ENCODE data around the gene RASA3.
"Not testable (repeated sequence)": the region's sequence is repeated elsewhere in the genome, so short reads cannot be mapped to it uniquely, and the experiment has no call there.

Gene RASA3

DNA sequence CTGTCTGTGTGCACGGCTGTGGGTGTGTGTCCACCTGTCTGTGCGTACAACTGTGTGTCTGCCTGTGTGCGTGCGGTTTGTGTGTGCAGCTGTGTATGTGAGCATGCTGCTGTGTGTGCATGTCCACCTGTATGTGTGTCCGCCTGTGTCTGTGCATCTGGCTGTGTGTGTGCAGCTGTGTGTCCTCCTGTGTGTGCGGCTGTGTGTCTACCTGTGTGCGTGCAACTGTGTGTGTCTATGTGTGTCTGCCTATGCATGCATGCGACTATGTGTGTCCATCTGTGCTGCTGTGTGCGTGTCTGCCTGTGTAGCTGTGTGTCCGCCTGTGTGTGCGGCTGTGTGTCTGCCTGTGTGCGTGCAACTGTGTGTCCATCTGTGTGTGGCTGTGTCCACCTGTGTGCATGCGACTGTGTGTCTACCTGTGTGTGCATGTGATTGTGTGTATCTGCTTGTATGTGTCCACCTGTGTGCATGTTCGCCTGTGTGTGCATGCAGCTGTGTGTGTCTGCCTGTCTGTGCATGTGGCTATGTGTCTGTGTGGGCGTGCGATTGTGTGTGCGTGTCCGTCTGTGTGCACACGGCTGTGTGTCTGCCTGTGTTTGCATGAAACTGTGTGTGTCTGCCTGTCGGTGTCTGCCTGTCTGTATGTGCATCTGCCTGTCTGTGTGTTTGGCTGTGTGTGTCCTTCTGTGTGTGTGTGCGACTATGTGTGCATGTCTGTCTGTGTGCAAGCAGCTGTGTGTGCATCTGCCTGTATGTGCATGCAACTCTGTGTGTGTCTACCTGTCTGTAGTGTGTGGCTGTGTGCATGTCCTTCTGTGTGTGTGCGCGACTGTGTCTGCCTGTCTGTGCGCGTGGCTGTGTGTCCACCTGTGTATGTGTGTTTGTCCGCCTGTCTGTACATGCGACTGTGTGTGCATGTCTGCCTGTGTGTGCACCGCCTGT, 101.5 kb downstream of the RASA3 start:
- peak; percentile 18 for DNase-seq

DNA sequence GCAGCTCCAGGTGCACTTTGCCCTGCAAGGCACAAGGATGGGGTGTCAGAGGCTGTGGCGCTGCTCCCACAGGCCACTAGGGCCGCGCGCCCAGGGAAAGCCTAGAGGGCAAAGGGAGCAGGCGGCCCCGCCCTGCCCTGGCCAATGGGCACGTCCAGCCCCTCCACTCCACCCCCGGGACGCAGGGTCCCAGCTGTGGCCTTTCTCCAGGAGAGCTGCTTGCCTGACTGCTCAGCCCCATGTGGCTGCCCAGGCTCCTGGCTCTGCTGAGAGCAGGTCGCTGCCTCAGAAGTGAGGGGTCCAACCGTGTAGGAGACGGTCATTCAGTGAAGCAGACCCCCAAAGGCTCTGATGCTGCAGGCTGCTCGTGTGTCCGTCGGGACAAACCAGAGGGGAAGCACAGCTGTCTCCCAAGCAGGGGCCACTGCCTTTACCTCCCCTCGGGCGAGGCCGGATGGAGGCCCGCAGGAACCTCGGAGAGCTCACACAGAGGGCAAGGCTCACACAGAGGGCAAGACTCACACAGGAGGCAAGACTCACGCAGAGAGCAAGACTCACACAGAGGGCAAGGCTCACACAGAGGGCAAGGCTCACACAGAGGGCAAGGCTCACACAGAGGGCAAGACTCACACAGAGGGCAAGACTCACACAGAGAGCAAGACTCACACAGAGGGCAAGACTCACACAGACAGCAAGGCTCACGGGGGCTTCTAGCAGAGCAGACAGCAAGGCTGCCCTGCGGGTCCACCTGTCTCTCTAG, 102.4 kb downstream of the RASA3 start:
- DNase-seq, result peak; percentile 47

DNA sequence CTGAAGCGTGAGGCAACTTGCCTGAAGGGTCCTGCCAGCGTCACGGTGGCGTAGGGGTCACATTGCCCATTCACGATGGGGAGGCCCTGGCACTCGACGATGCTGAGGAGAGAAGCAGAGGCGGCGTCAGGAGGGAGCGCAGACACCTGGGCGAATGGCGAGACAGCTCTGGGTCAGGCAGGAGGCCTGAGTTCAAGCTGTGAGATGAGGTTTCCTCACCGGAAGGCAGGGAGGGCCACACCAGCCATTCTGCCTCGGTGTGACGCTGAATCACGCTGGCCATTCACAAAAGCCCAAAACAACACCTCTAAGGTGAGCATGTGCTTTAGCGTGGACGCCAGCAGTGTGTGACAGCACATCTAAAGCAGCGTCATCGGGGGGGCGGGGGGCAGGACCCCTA, 104.6 kb downstream of the RASA3 start:
- no peak for DNase-seq

DNA sequence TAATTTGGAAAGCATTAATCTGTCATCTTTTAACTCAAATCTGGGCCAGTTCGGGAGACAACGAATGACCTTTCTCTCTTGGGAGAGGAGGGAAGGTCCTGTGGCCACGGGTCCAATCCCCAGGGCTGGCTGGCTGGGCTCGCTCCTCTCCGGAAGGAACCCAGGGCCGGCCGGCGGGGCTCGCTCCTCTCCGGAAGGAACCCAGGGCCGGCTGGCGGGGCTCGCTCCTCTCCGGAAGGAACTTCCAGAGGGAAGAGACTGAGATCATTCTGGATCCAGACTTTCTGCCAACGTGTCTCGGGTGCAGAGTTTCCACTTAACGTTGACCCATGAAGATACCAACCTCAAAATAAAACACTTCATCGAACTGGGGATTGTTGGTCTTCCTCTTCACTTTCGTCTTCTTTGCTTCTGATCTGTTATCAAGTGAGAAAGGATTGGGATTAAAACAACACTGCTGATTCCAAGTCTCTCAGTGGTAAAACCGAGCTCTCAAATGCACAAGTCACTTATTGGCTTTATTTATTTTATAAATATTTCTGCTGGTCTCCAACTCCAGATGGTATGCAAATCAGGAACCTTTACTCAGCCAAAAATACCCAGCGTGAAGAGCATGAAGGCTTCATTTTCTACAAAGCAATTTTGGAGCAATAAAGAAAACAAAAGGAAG, 105.2 kb downstream of the RASA3 start:
- peak; percentile 40 for DNase-seq

DNA sequence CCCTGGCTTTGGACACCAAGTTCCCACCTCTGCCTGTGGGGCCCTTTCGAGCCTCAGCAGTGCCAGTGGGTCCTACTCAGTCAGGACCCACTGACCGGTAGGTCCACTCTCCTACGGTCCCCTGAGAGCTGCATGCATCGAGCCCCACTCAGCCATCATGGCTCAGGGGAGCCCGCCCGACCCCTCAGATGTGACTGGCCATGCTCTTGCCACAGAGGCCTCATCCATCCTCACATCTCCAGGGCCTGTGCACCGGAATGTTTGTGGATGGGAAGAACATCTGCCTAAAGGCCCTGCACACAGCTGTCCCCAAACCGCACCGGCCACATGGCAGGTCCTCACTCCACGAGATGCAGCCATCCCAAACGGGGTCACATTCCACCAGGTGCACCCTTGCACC, 105.9 kb downstream of the RASA3 start:
- no peak for DNase-seq

DNA sequence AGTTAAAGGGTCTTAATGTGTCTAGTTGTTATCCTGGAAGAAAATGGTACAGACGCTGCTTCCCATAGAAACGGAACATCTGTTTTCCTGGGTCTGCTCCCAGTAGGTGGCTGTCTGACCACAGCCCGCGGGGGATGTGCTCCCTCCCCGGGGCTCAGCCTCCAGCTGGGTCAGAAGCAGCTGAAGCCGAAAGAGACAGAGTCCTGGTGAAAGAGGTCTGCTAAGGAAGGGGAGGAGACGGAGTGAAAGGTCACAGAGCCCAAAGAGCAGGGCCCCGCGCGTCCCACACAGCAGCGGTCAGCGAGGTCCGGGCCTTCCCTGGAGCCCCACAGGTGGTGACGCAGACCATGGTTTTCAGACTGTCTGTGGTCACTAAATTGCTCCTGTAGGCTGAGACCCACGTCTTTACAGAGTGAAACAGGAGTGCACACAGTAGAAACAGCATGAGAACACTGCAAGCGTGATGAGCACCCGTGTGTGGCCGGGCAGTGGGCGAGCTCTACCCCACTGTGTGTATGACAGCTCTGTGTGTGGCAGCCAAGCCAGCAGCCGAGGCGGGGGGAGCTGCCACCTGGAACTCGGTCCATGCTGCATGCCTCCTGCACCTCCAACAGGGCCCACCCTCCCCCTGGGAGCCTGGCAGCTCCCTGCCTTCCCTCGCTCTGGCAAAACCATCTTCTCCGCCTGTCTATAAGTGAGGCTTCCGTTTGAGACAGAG, 106.5 kb downstream of the RASA3 start:
- DNase-seq, result peak; percentile 60

DNA sequence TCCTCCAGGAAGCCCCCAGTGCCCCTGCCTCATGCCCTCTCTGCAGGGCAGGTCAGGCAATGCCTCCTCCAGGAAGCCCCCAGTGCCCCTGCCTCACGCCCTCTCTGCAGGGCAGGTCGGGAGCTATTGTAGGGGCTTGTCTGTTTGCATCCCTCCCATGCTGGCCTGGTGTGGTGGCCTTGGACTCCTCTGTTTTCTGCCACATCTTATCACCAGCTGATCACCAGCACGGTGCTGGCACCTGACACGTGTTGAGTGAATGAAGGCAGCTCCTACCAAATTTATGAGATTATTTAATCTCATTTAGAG, 107.1 kb downstream of the RASA3 start:
- DNase-seq, result no peak

DNA sequence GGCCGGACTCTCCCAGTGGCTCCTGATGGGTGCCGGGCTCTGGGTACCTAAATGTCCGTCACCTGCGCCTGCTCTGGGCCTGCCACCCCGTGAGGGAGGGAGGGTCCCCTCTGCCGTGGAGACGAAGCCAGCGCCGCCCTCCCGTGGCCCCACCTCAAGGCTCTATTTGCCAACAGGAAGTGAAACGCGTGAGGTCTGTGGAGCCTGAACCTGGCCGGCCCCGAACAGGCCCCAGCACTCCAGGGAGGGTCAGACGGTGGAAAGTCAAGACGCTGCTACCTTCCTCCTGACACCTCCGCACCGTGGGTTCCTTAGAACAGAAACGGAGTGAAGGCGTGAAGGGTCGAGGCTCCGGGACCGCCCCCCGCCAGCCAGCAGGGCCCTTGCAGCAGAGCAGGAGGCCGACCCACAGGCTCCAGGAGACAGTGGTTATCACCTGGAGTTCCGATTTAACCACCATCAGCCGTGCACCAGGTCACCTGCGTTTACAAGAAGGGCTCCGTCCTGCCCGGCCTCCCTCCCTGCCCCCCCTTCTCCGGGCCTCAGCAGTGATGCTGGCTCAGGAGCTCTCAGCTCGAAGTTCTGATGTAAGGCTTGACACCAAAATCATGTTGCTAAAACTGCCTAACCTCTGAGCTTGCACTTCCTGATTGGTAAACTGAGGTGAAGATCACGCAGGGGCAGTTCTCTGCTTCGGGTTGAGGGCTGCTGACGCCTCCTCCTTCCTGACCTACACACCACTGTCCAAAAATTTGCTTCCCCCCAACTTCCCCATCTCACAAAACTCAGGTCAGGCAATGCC, 107.6 kb downstream of the RASA3 start:
- no peak for DNase-seq

DNA sequence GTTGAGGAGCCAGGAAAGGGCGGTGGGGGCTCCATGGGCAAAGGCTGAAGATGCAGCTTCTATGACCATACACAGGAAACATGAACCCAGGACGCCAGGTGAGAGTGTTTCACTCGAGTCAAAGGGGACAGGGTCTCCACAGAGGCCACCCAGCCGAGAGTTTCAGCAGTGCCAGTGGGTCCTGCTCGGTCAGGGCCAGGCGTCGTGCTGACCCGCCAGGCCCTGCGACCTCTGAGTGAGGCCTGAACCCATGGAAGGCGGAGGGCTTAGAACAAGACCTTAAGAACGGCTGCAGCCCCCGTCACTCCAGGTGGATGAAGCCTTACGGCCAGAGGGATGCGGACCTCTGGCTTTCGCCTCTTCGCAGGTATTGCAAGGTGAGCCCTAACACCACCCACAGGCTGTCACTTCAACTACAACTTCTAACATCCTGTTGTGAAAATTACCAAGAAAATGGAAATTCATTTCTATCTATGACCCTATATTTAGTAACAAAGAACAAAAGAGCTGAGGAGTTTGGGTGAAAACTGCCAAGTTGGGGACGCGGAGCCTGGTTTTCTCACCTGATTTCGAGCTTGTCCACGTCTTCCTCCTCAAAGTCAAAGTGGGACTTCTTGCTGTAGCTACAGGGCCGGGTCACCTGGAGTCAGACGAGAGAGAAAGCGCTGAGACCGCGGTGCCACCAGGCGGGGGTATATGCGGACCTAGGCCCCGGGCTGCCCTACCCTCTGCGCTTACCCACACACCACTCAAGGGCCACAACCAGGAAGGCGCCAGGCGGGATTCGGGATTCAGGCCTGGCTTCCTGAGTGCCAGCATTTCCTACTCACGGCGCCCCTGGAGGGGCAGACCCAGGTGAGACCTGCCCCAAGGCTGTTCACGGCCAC, 108.5 kb downstream of the RASA3 start:
- no peak for DNase-seq

DNA sequence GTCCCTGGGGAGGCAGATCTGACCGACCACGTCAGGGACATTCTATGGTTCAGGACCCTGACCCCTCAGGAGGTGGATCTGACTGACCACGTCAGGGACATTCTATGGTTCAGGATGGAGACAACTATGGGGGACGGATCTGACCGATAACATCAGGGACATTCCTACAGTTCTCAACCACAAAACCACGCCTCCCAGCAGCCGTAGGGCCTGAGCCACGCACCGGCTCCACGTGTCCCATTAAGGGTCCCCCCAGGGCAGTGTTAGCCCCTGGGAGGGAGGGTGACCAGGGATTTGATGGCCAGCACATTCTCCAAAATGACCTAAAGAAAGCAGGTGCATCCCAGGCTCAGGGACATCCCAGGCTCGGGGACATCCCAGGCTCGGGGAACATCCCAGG, 109.5 kb downstream of the RASA3 start:
- DNase-seq, result no peak

DNA sequence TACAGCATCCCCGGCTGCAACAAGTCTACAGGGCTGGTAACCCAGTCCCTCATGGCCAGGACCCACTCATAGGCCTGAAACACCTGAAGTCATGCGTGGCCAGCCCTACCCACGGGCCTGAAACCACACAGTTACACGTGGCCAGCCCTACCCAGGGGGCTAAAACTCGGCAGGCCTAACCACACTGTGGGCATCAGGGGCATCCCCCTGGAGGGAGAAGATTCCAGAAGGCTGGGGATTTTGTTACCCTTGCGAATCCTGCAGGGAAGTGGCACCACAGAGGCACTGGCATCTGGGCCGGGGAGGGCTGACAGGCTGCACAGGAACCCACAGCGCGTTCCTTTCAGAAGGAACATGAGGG, 110.1 kb downstream of the RASA3 start:
- DNase-seq, result no peak

DNA sequence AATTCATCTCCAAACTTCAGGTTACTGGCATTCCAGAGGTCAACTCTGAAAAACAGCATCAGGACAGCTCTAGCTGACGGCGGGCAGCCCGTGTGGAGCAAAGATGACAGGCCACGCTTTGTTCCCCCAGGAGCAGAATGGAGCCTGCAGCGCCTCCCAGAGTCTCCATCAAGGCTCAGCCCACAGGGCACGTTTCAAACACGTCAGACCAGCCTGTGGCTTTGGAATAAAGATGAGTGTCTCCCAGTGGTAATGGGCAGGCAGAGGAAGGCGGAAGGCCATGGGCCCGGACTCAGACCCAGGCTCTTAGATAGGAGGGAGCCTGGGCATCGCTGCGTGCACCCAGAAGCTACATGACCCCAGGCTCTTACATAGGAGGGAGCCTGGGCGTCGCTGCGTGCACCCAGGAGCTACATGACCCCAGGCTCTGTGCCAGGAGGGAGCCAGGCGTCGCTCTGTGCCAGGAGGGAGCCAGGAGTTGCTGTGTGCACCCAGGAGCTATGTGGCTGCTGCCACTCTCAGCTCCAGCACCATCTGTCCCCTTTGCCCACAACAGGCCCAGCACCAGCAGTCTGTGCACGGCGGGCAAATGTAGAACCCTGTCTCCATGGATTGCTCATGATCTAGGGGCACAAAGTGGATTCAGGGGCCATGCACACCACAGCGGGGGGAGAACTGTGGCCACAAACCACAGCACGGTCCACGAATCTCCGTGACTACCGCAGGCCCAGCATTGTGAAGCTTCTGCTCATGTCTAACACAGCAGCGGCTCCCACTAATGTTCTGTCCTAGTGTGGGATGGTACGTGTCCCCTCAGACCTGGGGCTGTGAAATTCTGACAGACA, 110.7 kb downstream of the RASA3 start:
- DNase-seq, result no peak

DNA sequence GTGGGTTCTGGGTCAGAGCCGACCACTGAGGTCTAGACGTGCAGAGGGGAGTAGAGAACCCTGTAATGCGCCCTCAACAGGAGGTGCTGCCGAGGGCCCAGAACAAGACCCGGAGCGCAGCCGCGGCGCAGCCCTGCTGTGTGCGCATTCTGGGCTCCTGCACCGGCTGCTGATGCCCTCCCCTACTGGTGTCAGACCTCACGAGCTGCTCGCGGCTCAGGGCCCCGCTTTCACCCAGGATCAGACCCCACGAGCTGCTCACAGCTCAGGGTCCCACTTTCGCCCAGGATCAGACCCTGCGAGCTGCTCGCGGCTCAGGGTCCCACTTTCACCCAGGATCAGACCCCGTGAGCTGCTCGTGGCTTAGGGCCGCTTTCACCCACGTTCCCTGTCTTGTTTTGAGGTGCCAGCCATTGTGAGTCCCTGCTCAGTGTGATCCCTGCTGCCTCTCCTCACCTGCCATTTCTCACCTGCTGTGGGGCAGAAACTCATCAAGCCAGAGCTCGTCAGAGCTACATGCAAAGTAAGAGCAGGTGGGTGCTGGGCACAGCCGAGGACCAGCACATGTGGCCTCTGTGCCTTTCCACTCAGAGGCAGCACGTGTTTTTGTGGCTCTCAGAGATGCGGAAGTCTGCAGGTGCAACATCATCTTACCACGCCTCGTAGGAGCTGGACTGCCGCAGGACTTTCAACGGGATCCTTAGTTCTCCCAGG, 111.5 kb downstream of the RASA3 start:
- no peak for DNase-seq

DNA sequence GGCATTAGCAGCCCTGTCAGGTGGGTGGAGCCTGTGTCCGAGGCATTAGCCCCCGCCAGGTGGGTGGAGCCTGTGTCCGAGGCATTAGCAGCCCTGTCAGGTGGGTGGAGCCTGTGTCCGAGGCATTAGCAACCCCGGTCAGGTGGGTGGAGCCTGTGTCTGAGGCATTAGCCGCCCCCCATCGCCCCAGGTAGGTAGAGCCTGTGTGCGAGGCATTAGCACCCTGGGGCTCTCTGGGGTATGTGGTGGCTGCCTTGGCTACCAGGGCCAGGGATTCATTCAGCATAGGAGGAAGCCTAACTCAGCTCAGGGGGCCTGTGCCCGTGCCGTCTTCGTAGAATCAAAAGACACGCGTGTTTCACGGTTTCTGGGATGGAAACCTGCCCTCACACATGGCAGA, 112.3 kb downstream of the RASA3 start:
- DNase-seq, result not testable (repeated sequence)

DNA sequence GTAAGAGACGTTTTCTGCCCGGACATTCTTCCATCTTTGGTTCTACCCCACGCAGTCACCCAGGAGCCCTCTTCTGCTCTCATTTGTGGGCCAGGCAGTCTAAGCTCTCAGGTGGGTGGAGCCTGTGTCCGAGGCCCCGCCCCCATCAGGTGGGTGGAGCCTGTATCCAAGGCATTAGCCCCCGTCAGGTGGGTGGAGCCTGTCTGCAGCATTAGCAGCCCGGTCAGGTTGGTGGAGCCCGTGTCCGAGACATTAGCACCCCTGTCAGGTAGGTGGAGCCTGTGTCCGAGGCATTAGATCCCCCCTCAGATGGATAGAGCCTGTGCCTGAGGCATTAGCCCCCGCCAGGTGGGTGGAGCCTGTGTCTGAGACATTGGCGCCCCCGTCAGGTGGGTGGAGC, 113.1 kb downstream of the RASA3 start:
- no peak for DNase-seq

DNA sequence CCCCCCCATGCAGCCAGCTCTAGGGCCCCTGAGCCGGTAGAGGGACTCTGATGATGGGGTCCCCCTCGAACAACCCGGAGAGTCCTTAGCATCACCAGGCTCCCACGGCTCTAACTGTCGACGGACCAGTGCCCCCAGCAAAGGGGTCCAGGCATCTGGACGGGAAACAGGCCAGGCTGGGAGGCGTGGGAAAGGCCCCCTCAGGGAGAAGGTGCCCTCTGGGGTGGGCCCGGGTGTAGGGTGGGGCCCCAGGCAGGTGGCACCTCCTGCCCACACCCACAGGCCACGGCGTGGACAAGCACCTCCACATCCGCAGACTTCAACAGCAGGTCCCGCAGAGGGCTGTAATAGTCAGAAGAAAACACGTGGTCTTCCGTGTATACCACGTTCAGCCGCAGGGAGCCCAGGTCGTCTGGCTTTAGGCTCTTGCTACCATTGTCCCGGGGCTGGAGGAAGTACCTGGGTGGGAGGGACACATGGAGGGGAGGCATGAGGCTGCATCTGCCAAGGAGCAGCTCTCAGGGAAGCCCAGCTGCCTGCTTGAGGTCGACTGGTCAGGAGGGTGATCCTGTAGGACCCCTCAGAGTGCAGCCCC, 113.9 kb downstream of the RASA3 start:
- DNase-seq, result no peak

DNA sequence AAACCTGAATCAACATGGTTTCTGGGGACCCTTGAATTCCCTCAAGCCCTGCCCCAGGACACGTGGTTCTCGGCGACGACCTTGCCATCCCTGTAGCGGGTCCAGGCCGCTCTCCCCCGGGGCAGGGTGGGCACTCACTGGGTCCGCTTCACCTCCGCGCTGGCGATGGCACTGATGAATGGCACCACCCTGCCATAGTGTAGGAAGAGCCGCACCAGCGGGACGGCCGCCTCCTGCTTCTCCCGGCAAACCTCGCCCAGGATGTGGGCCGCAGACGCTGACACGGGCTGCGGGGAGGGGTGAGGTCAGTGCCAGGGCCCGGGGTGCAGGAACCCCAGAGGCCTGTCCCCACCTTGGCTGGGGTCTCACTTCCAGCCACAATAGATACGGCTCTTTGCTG, 114.5 kb downstream of the RASA3 start:
- DNase-seq, result no peak

DNA sequence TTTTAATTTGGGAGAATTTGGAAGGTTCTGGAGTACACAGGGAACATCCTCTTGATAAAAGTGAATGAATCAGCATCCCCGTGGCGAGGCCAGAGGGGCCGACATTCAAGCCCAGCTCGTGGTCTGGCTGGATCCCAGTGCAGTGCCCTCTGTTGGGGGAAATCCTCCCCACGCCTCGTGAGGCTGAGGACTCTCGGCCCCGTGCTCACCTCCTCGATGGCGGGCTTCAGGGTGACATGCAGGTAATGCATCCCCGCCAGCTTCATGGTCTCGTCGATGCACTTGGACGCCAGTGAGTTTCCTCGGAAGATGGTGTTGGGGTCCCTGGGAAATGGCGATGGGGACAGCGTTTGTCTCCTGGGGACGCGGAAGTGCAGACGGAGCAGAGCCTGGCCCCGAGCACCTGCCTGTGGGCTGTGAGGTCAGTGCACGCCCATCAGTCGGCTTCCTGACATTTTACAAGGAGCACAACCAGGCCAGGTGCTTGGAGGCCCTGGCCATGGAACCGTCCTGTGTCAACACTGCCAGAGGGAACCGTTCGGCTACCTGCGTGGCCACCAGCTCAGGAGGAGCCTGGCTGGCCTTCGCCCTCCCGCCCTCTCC, 115.3 kb downstream of the RASA3 start:
- DNase-seq, result no peak

Measured in eye (tissue), 1 donor.